ENCODE measurements around the gene MOV10L1.

DNA sequence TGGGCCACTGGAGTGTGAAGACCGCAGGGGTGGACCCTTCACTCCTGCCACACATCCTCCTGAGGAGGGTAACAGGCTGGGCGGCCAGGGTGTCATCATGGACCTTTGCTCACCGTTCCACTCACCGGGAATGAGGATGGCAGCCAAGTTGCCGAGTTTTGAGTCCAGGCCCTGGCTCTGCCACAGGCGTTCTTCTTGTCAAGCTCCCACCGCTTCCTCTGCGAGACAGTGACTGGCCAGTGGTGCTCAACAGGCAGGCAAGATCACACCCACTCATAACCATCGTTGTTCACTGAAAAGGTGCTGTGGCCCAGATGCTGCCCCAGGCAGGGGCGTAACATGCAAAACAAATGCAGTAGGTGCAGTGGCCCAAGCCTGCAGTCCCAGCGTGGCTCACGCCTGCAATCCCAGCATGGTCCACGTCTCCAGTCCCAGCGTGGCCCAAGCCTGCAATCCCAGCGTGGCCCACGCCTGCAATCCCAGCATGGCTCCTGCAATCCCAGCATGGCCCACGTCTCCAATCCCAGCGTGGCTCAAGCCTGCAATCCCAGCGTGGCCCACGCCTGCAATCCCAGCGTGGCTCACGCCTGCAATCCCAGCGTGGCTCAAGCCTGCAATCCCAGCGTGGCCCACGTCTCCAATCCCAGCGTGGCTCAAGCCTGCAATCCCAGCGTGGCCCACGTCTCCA, 75.8 kb downstream of the MOV10L1 start:
- TF ChIP-seq, protein P1, sequence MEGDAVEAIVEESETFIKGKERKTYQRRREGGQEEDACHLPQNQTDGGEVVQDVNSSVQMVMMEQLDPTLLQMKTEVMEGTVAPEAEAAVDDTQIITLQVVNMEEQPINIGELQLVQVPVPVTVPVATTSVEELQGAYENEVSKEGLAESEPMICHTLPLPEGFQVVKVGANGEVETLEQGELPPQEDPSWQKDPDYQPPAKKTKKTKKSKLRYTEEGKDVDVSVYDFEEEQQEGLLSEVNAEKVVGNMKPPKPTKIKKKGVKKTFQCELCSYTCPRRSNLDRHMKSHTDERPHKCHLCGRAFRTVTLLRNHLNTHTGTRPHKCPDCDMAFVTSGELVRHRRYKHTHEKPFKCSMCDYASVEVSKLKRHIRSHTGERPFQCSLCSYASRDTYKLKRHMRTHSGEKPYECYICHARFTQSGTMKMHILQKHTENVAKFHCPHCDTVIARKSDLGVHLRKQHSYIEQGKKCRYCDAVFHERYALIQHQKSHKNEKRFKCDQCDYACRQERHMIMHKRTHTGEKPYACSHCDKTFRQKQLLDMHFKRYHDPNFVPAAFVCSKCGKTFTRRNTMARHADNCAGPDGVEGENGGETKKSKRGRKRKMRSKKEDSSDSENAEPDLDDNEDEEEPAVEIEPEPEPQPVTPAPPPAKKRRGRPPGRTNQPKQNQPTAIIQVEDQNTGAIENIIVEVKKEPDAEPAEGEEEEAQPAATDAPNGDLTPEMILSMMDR (IDR thresholded peaks at IDR 0.05) = no peak
- no peak for TF ChIP-seq POLR2A (IDR thresholded peaks at IDR 0.05)

All from heart left ventricle (tissue), 13 donors.